Measurements from ENCODE around the gene IRX4. TPM values are rescaled to one million over a fixed set of nuclear protein-coding genes. Genes with fewer than 3 reads are reported as not detected.

Gene IRX4
- total and polyA plus RNA-seq, 9 of the 15 experiments (the other 6 are each of a cell fraction or from before 2014, with no cell fraction given), result not detected

- TF ChIP-seq GTF2A2 (tag; IDR thresholded peaks at IDR 0.05) (no peak), ETS1 (conservative IDR thresholded peaks at IDR 0.05; ENCODE audit: control insufficient read depth, low read depth, low read length) (no peak)
Measured at GRCh38 chr5:1923341-1923740, 40.6 kb upstream of the IRX4 start (continued).

GRCh38 chr5:1921711-1922110 is 39.0 kb upstream of the IRX4 start:
- H2AFZ ChIP-seq (ENCODE audit: low read depth, low read length), result no peak overlapping the region
- peaks cover 6% of the 10 kb centered on the region; the same call in 1 of the 2 replicates for H4K20me1 ChIP-seq (replicated peaks; ENCODE audit: control insufficient read depth, insufficient read depth, low read length)
- TF ChIP-seq CREB1 (IDR thresholded peaks at IDR 0.05) (no peak), CREB1 (CRISPR knock-in tag; IDR thresholded peaks at IDR 0.05) (no peak), MECOM (CRISPR knock-in tag; IDR thresholded peaks at IDR 0.05) (no peak), PKNOX1 (IDR thresholded peaks at IDR 0.05) (peak; percentile 79), BRD9 (IDR thresholded peaks at IDR 0.05; ENCODE audit: low read depth, partially characterized antibody) (no peak), ZNF253 (CRISPR knock-in tag; conservative IDR thresholded peaks at IDR 0.05) (no peak)
- H3K27me3 ChIP-seq (ENCODE audit: control insufficient read depth in 2 of 2, insufficient read depth in 2 of 2, low read length in 2 of 2), result peaks cover 48 to 79% of the 10 kb centered on the region in 2 experiments
- CTCF ChIA-PET (ENCODE audit: low intra/inter-chr PET ratio), result no interaction called here
- WGBS (ENCODE audit: insufficient coverage, low coverage, missing lambda C conversion rate), result 5% methylated on average over 19 of the region's 19 CpGs
- H3K27ac ChIP-seq (ENCODE audit: extremely low read depth, low read depth, low read length), result no peak overlapping the region
- DNase-seq (ENCODE audit: extremely low read depth in 1 of 4, low spot score in 3 of 4) (no peak), FAIRE-seq (no peak), ATAC-seq (no peak; the same call in 2 of the 3 replicates)
- POLR2A ChIA-PET, result interaction anchor here (0.6 kb wide), 1 partner anchor 17 kb away, joined by 3 read pairs; no protein-coding TSS in a partner anchor
- no peaks in the 10 kb centered on the region for H3K79me2 ChIP-seq (ENCODE audit: control insufficient read depth, insufficient read depth, low read length)
- intact Hi-C loops (cut with micrococcal nuclease) (no loop called here), in situ Hi-C loops (cut with MboI) (no loop called here)
- no TSS peak for BruUV-seq (replicated peaks)
- H3K4me1 ChIP-seq (replicated peaks in 1 of 2; ENCODE audit: control insufficient read depth in 2 of 2, insufficient read depth in 2 of 2, low read length in 2 of 2), result no peaks in the 10 kb centered on the region; a peak in 1 of 5 replicates
- H3K36me3 ChIP-seq (ENCODE audit: control insufficient read depth, insufficient read depth, low read length), result no peaks in the 10 kb centered on the region
- no peak overlapping the region for H3K4me2 ChIP-seq (ENCODE audit: insufficient read depth, low read length)
- no peak overlapping the region for H3K9ac ChIP-seq (ENCODE audit: insufficient read depth in 1 of 2, low read depth in 2 of 2, low read length in 2 of 2)
- H3K9me1 ChIP-seq (ENCODE audit: control insufficient read depth, insufficient read depth, low read length), result no peaks in the 10 kb centered on the region
- H3K4me3 ChIP-seq, result no peak overlapping the region
- H3K9me3 ChIP-seq (replicated peaks; ENCODE audit: control insufficient read depth, insufficient read depth, low read depth, low read length), result no peaks in the 10 kb centered on the region

All from K562 (cell line).